Effector CD4-positive, alpha-beta T cell (primary cell): ENCODE results near the gene MTMR3.
A peak's percentile ranks its signal among the peaks of the same experiment; 100 is the strongest.
"Not testable (repeated sequence)": the region's sequence is repeated elsewhere in the genome, so short reads cannot be mapped to it uniquely, and the experiment has no call there.

ENCODE experiments used
- DNase-seq: peaks from one replicate; pipeline ENCODE4 v3.0.0-alpha.2; 2020
- total RNA-seq: gene quantifications from one replicate; lab custom pipeline; 2026; lab: John Stamatoyannopoulos, UW

The MTMR3 gene
- total RNA-seq, result 112 reads per million, percentile 84 among the genes with 10 or more reads in this experiment

GRCh38 chr22:29883045-29883774 lies at the start of gene MTMR3:
Gene MTMR3 (plus strand): TSS chr22:29883174. CDS start chr22:29971060, 87,886 bp downstream.
- DNase-seq, result peak; percentile 79

DNA sequence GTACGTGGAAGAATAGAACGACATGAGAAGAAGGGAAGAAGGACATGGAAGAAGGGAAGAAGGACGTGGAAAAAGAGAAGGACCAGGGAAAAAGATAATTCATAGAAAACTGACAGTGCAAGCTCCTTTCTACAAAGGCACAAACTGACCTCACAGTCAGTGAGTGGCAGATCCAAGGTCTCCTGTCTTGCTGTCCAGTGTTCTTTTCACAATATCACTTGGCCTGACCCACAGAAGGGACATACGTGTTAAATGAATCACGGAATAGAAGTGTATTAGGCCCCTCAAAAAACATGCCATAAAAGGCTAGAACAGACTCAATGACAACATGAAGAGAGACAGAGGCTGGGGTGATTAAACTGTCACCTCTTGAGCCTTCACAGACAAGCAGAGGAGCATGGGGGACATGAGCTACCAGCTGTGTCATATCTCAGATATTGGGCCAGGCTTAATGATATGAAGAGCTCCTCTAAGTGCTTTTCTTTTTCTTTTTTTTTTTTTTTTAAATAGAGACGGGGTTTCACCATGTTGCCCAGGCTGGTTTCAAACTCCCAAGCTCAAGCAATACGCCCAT lies 49.5 kb upstream of the MTMR3 start:
- no peak for DNase-seq

GRCh38 chr22:29834046-29834445 lies 48.9 kb upstream of the MTMR3 start:
- DNase-seq, result no peak

- not testable (repeated sequence) for DNase-seq
Observed at GRCh38 chr22:29836791-29837370, 46.1 kb upstream of the MTMR3 start.

- DNase-seq, result peak; percentile 99
Observed at GRCh38 chr22:29837741-29838598, 45.0 kb upstream of the MTMR3 start, which contains the start of gene ASCC2. Gene ASCC2 (minus strand): TSS chr22:29838274. CDS start chr22:29832325, 5,949 bp downstream.

DNA sequence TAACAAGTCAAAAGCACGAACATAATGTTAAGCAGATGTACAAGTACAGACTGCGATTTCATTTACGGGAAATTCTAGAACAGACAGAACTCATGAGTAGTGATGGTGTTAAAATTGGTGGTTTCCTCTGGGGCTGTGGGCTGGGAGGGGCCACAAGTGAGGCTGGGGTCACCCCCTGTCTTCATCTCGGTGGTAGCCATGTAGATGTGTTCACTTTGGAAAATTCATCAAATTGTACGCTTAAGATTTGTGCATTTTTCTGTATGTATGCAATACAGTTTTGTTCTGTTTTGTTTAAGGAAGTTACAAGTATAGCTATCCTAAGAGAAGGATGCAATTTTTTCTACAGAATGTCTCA lies 44.4 kb upstream of the MTMR3 start:
- no peak for DNase-seq

DNA sequence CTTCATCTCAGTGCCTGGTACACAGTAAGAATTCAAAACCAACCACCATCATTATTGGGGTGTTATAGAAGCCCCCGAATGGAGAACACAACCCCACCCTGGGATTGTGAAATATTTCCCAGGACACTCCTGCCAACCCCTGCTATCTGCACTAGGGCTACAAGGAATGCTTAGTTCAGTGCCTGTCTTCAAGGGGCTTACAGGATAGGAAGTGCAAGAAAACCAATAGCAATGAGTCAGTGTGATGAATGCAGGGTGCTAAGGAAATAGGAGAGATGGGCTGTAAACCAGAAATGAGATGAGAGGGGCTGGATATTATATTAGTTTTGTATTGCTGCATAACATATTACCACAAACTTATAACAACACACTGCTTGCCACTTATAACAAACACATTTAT lies 43.9 kb upstream of the MTMR3 start:
- DNase-seq, result no peak

GRCh38 chr22:29840498-29840897 lies 42.5 kb upstream of the MTMR3 start:
- DNase-seq, result no peak

GRCh38 chr22:29842172-29842571 lies 40.8 kb upstream of the MTMR3 start:
- no peak for DNase-seq

GRCh38 chr22:29842740-29843139 lies 40.2 kb upstream of the MTMR3 start:
- no peak for DNase-seq

DNA sequence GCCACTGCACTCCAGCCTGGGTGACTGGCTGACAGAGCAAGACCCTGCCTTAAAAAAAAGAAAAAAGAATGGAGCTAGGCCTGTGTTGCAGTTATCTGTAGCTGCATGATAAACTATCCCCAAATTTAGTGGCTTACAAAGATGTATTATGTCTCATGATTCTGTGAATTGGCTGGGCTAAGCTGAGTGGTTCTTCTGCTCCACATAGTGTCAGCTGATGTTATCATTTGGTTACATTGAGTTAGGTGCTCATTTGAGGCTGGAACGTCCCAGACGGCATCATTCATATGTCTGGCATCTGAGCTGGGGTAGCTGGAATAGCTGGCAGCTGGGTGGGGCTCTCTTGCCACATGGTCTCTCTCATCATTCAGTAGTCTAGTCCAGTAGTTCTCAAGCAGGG lies 36.7 kb upstream of the MTMR3 start:
- DNase-seq, result no peak

- DNase-seq, result no peak
Observed at GRCh38 chr22:29848111-29848510, 34.9 kb upstream of the MTMR3 start.

DNA sequence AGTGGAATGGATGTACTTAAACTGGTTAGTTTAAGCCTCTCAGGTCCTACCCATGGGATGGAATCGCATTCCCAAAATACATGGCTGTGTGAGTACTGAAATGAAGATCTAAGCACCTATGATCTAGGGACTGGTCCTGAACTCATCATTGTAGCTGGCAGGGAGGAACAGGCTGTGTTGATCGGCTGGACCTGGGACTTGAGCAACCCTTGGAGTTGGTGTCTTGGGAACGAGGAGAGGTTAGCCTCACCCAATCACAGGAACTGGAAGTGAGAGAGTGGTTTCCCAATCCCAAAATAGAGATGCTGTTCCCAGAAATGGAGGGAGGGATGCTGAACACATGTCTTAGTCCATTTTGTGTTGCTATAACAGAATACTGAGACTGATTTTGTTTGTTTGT lies 28.5 kb upstream of the MTMR3 start:
- DNase-seq, result no peak

DNA sequence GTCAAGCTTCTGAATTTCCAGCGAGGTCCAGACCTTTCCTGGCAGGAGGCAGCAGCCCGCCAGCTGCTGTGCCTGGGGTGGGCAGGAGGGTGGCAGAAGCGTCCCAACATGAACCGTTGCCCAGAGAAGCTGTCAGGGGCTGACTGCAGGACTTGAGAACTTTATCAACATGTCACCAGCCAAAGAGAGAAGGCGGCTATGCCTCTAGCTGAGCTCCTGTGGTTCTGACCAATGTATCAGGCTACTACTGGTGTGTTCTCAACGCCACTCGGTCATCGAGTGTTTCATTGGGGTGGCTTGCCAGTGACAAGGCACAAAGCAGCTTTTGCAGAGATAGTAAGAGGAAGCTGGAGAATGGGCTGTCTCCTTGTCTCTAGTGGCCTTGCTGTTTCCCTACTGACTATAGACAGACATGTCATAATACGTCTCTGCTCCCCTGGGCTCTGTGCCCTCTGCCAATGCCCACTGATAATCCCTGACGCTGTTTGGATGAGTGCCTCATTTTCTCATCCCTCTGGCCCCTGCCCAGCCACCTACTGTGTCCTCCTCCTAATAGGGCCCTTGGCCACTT lies 27.3 kb upstream of the MTMR3 start:
- no peak for DNase-seq

DNA sequence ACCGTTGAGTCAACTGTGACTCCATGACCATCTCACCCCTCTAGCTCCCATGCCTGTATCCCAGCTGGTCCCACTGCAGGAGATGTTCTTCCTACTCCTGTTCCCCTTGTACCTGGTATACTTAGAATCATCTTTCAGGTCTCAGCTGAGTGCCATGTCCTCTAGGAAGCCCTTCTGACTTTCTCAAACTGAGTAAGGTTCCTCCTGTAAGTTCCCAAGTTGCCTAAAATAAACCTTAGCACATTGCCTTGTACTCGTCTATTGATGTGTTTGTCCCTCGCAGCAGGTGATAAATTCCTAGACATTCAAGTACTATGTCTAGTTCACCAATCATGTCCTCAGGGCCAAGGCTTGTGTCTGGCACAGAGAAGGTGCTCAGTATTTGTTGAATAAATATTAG lies 26.5 kb upstream of the MTMR3 start:
- no peak for DNase-seq

- DNase-seq, result not testable (repeated sequence)
Observed at GRCh38 chr22:29859030-29859429, 23.9 kb upstream of the MTMR3 start.

GRCh38 chr22:29860006-29860766 lies 22.8 kb upstream of the MTMR3 start:
- no peak for DNase-seq

DNA sequence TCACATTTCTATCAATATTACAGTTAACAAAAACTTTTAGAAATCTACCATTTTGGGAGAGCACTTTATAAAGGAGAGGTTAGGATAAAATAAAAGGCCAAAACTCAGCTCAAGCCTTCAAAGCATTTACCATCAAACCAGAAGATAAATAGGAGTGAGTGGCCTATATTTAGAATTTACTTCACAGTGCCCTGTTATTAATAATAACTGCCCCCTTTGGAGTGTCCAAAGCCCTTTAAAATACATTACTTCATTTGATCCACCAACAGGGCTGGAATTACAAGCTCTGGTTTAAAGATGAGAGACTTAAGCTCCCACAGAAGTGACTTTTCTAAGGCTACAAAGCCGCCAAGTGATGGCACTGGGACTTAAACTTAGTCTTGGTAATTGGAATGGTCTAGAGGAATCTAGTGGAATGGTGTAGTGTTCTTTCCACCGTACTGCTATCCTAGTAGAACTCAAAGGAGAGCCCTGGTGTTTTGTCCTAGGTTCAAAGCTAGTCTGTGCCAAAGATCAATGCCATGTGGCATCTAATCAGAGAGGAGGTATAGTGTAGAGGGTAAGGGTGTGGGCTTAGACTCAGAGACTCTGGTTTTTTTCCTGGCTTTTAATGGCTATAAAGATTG lies 21.2 kb upstream of the MTMR3 start:
- no peak for DNase-seq

GRCh38 chr22:29865572-29865971 lies 17.4 kb upstream of the MTMR3 start:
- DNase-seq, result not testable (repeated sequence)

DNA sequence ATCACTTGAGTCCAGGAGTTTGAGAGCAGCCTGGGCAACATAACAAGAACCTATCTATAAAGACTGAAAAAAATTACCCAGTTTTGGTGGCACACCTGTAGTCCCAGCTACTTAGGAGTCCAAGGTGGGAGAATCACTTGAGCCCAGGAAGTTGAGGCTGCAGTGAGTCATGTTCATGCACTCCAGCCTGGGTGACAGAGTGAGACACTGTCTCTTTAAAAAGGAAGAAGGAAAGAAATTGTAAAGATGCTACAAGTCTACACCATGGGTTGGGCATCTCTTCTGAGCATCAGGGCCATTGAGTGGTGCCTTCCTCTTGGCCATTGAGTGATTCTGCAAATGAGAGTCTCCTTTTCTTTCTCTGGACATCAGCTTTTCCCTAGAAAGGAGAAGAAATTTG lies 15.7 kb upstream of the MTMR3 start:
- no peak for DNase-seq

GRCh38 chr22:29867851-29868250 lies 15.1 kb upstream of the MTMR3 start:
- DNase-seq, result no peak

- no peak for DNase-seq
Observed at GRCh38 chr22:29870574-29870973, 12.4 kb upstream of the MTMR3 start.
